GM18873 (cell line): ENCODE measurements around the gene BCL2L15.

ENCODE experiments used
- ATAC-seq: cut with Tn5 transposase; IDR thresholded peaks from one replicate; pipeline ENCODE4 v1.9.1; 2021; ENCODE audit warnings: mild to moderate bottlenecking, moderate library complexity, moderate number of reproducible peaks; ENCODE audit not compliant: unreplicated experiment, low FRiP score

Gene BCL2L15

GRCh38 chr1:113912594-113913311 lies 25.4 kb upstream of the BCL2L15 start:
- no peak for ATAC-seq

- peak; percentile 3 for ATAC-seq
These were observed 18.1 kb upstream of the BCL2L15 start for GRCh38 chr1:113905435-113905861.

GRCh38 chr1:113904674-113905434 lies 17.5 kb upstream of the BCL2L15 start, which contains the start of the genes AP4B1 and DCLRE1B:
Gene AP4B1, minus strand, starts transcription at chr1:113904799. Its CDS starts 82 bp downstream, at chr1:113904717.
Gene DCLRE1B, plus strand, starts transcription at chr1:113905326. Its CDS starts 261 bp downstream, at chr1:113905587.
- peak; percentile 86 for ATAC-seq

- peak; percentile 34 for ATAC-seq
These were observed 16.9 kb upstream of the BCL2L15 start for GRCh38 chr1:113904293-113904673.

- no peak for ATAC-seq
These were observed 16.3 kb upstream of the BCL2L15 start for GRCh38 chr1:113903501-113904292.

GRCh38 chr1:113901191-113901590 lies 13.8 kb upstream of the BCL2L15 start:
- ATAC-seq: no peak

- no peak for ATAC-seq
These were observed 11.7 kb upstream of the BCL2L15 start for GRCh38 chr1:113899111-113899510.

GRCh38 chr1:113898241-113898814 lies 10.9 kb upstream of the BCL2L15 start:
- ATAC-seq: no peak

GRCh38 chr1:113895961-113896360 lies 8.6 kb upstream of the BCL2L15 start:
- no peak for ATAC-seq

- ATAC-seq: no peak
These were observed 7.7 kb upstream of the BCL2L15 start for GRCh38 chr1:113895098-113895497.

- ATAC-seq: no peak
These were observed 5.9 kb upstream of the BCL2L15 start for GRCh38 chr1:113893267-113893666.

- no peak for ATAC-seq
These were observed 4.3 kb upstream of the BCL2L15 start for GRCh38 chr1:113891631-113892220.

- no peak for ATAC-seq
These were observed 3.4 kb upstream of the BCL2L15 start for GRCh38 chr1:113890816-113891215.

GRCh38 chr1:113886417-113887401 lies 672 bp downstream of the BCL2L15 start:
- no peak for ATAC-seq

- ATAC-seq: no peak
These were observed 5.7 kb downstream of the BCL2L15 start for GRCh38 chr1:113881661-113882060.

- no peak for ATAC-seq
These were observed 7.7 kb downstream of the BCL2L15 start for GRCh38 chr1:113879739-113880038.

GRCh38 chr1:113876176-113876575 lies 11.2 kb downstream of the BCL2L15 start:
- ATAC-seq: no peak

GRCh38 chr1:113875714-113876113 lies 11.7 kb downstream of the BCL2L15 start:
- ATAC-seq: peak; percentile 33
